Fibroblast of lung (primary cell): ENCODE results near the gene SH3GL1. TPM values are rescaled to one million over a fixed set of nuclear protein-coding genes. Genes with fewer than 3 reads are reported as not detected.

Experiments used
- DNase-seq, 2 donors: peaks; one replicate each; pipeline versions ENCODE4 v3.0.0 to v3.0.0-alpha.2; 2010; ENCODE audit warnings: low read depth in 2 of 2
- H2AFZ ChIP-seq: 2 replicates; pipeline ENCODE4 v1.5.1; 2012; ENCODE audit warnings: low read length, control low read depth, inconsistent platforms
- H3K27ac ChIP-seq: 2 replicates; pipeline ENCODE4 v1.5.1; 2011; ENCODE audit warnings: low read length, control low read depth; ENCODE audit not compliant: insufficient read depth
- H3K27me3 ChIP-seq: 2 replicates; pipeline ENCODE4 v1.5.1; 2011; ENCODE audit warnings: mild to moderate bottlenecking, low read length; ENCODE audit not compliant: control insufficient read depth, insufficient read depth
- H3K36me3 ChIP-seq: 2 replicates; pipeline ENCODE4 v1.5.1; 2011; ENCODE audit warnings: low read length; ENCODE audit not compliant: control insufficient read depth, insufficient read depth
- H3K4me1 ChIP-seq: 2 replicates; pipeline ENCODE4 v1.5.1; 2011; ENCODE audit warnings: low read length; ENCODE audit not compliant: control insufficient read depth, insufficient read depth; ENCODE audit errors: extremely low read depth
- H3K4me2 ChIP-seq: 2 replicates; pipeline ENCODE4 v1.5.1; 2011; ENCODE audit warnings: low read length, control low read depth; ENCODE audit not compliant: insufficient read depth; ENCODE audit errors: extremely low read depth
- H3K4me3 ChIP-seq, 4 experiments: fragments of 200-600 bp in 1 of 4; sonication (generic) in 1 of 4; replicated peaks in 1 of 4; 2 replicates each; pipeline ENCODE4 v1.5.1; 2011 to 2016; ENCODE audit warnings: low read length in 4 of 4, low read depth in 3 of 4, mild to moderate bottlenecking in 3 of 4, control low read depth in 2 of 4, inconsistent platforms in 1 of 4, mixed read lengths in 1 of 4; ENCODE audit not compliant: insufficient read depth in 1 of 4; ENCODE audit errors: control extremely low read depth in 1 of 4
- H3K79me2 ChIP-seq: 2 replicates; pipeline ENCODE4 v1.5.1; 2012; ENCODE audit warnings: mild to moderate bottlenecking, low read length, inconsistent platforms; ENCODE audit not compliant: control insufficient read depth, insufficient read depth
- H3K9ac ChIP-seq: 2 replicates; pipeline ENCODE4 v1.5.1; 2011; ENCODE audit warnings: mild to moderate bottlenecking, low read length, control low read depth; ENCODE audit not compliant: insufficient read depth
- H3K9me3 ChIP-seq: 2 replicates; pipeline ENCODE4 v1.5.1; 2012; ENCODE audit warnings: low read depth, low read length; ENCODE audit not compliant: control insufficient read depth, insufficient read depth
- H4K20me1 ChIP-seq: 2 replicates; pipeline ENCODE4 v1.5.1; 2011; ENCODE audit warnings: low read length; ENCODE audit not compliant: control insufficient read depth, insufficient read depth; ENCODE audit errors: extremely low read depth
- CTCF ChIP-seq, 2 donors: IDR thresholded peaks in 1 of 2; conservative IDR thresholded peaks in 1 of 2; 1 replicate in 1 of 2; 2 replicates in 1 of 2; pipeline ENCODE4 v1.5.1; 2011 to 2012; ENCODE audit warnings: low read length in 2 of 2, control low read depth in 1 of 2, inconsistent platforms in 1 of 2, low read depth in 1 of 2, mild to moderate bottlenecking in 1 of 2
- EZH2 ChIP-seq: IDR thresholded peaks from 2 replicates; pipeline ENCODE4 v1.5.1; 2012; ENCODE audit warnings: low read length, control low read depth, mild to moderate bottlenecking; ENCODE audit errors: missing control alignments
- polyA plus RNA-seq, 2 donors: library from polyadenylated mRNA; depleted of rRNA in 1 of 2; stranded (reverse) in 1 of 2; unstranded in 1 of 2; fragments of >200 nt; gene quantifications; 2 replicates each; pipeline ENCODE4 v1.2.1, GENCODE V29; 2011 to 2012; ENCODE audit warnings: missing spikeins in 1 of 2
- total RNA-seq: library from RNA; depleted of rRNA; stranded (reverse); fragments of >200 nt; gene quantifications from 2 replicates; pipeline ENCODE4 v1.2.1, GENCODE V29; 2014

Gene SH3GL1
- total and polyA plus RNA-seq, 2 donors (not counting 1 experiment from before 2014, with no cell fraction given), result 23.9 to 44.9 TPM

- no peak overlapping the region for H3K9ac ChIP-seq
- H3K9me3 ChIP-seq, result no peaks in the 10 kb centered on the region
- H3K36me3 ChIP-seq, result peaks cover 1% of the 10 kb centered on the region
- no peak overlapping the region for H3K4me3 ChIP-seq
- H3K4me2 ChIP-seq, result no peak overlapping the region
- H2AFZ ChIP-seq, result no peak overlapping the region
- H3K27ac ChIP-seq, result no peak overlapping the region
- H3K4me1 ChIP-seq, result peaks cover 31% of the 10 kb centered on the region
- DNase-seq, result no peak
- peaks cover 74% of the 10 kb centered on the region for H3K79me2 ChIP-seq
- no peaks in the 10 kb centered on the region for H3K27me3 ChIP-seq
- no peak for TF ChIP-seq EZH2
- no peak for TF ChIP-seq CTCF (conservative IDR thresholded peaks at IDR 0.05 in 1 of 2, IDR thresholded peaks at IDR 0.05 in 1 of 2; ENCODE audit: low read depth in 1 of 2, low read length in 2 of 2)
- H4K20me1 ChIP-seq, result no peaks in the 10 kb centered on the region
Measured at GRCh38 chr19:4378886-4379285, 21.5 kb downstream of the SH3GL1 start.

- DNase-seq, result peak in 1 of 2 donors; percentile 40
- H3K27ac ChIP-seq, result peak overlapping the region; percentile 43
- no peak overlapping the region for H3K9ac ChIP-seq
- TF ChIP-seq CTCF (conservative IDR thresholded peaks at IDR 0.05 in 1 of 2, IDR thresholded peaks at IDR 0.05 in 1 of 2; ENCODE audit: low read depth in 1 of 2, low read length in 2 of 2) (no peak), EZH2 (no peak)
- H3K9me3 ChIP-seq, result no peaks in the 10 kb centered on the region
- H3K4me3 ChIP-seq, result no peak overlapping the region
- no peaks in the 10 kb centered on the region for H3K27me3 ChIP-seq
- no peak overlapping the region for H3K4me2 ChIP-seq
- H3K4me1 ChIP-seq, result peaks cover 48% of the 10 kb centered on the region
- H3K79me2 ChIP-seq, result peaks cover 76% of the 10 kb centered on the region
- no peaks in the 10 kb centered on the region for H4K20me1 ChIP-seq
- no peak overlapping the region for H2AFZ ChIP-seq
- H3K36me3 ChIP-seq, result peaks cover 5% of the 10 kb centered on the region
Measured at GRCh38 chr19:4376991-4377781, 23.2 kb downstream of the SH3GL1 start.

GRCh38 chr19:4376671-4376990 lies 23.7 kb downstream of the SH3GL1 start:
- Histone ChIP-seq H2AFZ (no peak overlapping the region), H3K27me3 (no peaks in the 10 kb centered on the region), H3K9ac (no peak overlapping the region), H3K4me1 (peaks cover 49% of the 10 kb centered on the region), H3K79me2 (peaks cover 78% of the 10 kb centered on the region), H3K36me3 (peaks cover 6% of the 10 kb centered on the region), H3K9me3 (no peaks in the 10 kb centered on the region), H3K4me3 (no peak overlapping the region), H4K20me1 (no peaks in the 10 kb centered on the region), H3K27ac (peak overlapping the region; percentile 42), H3K4me2 (no peak overlapping the region)
- TF ChIP-seq CTCF (conservative IDR thresholded peaks at IDR 0.05 in 1 of 2, IDR thresholded peaks at IDR 0.05 in 1 of 2; ENCODE audit: low read depth in 1 of 2, low read length in 2 of 2) (no peak), EZH2 (no peak)
- no peak for DNase-seq
